ENCODE measurements around the gene WSB2. TPM values are rescaled to one million over a fixed set of nuclear protein-coding genes. Genes with fewer than 3 reads are reported as not detected.

WSB2 gene
- total and polyA plus RNA-seq, 9 of the 15 experiments (the other 6 are each of a cell fraction or from before 2014, with no cell fraction given), result 31.4 to 77.6 (median 52.6) TPM

GRCh38 chr12:118070650-118071049 lies 9.7 kb upstream of the WSB2 start (continued):
- no peak for TF ChIP-seq ZBTB43 (CRISPR knock-in tag; IDR thresholded peaks at IDR 0.05)
- no peak for TF ChIP-seq HOXB6 (CRISPR knock-in tag; IDR thresholded peaks at IDR 0.05; ENCODE audit: borderline replicate concordance)
- no peak for TF ChIP-seq SFPQ (IDR thresholded peaks at IDR 0.05; ENCODE audit: low read depth, low read length)
- no peak for TF ChIP-seq ZC3H8 (IDR thresholded peaks at IDR 0.05)
- peak; percentile 90 for TF ChIP-seq CTBP1 (IDR thresholded peaks at IDR 0.05; ENCODE audit: borderline replicate concordance)
- TF ChIP-seq SOX6 (IDR thresholded peaks at IDR 0.05), result peak; percentile 60
- TF ChIP-seq HNRNPL (IDR thresholded peaks at IDR 0.05; ENCODE audit: low read depth, low read length), result no peak
- TF ChIP-seq CEBPB (tag; IDR thresholded peaks at IDR 0.05), result peak; percentile 63; the same call in 1 of the 2 replicates
- TF ChIP-seq MECOM (CRISPR knock-in tag; IDR thresholded peaks at IDR 0.05), result no peak
- TF ChIP-seq PTTG1 (tag; IDR thresholded peaks at IDR 0.05; ENCODE audit: low read depth), result no peak
- TF ChIP-seq CHD1 (IDR thresholded peaks at IDR 0.05; ENCODE audit: low read length), result no peak
- no peak for TF ChIP-seq EWSR1 (IDR thresholded peaks at IDR 0.05; ENCODE audit: borderline replicate concordance, low read depth, partially characterized antibody)
- TF ChIP-seq SMARCA4 (IDR thresholded peaks at IDR 0.05), result peak; percentile 13; the same call in 1 of the 2 replicates
- no peak for TF ChIP-seq HNRNPH1 (optimal IDR thresholded peaks at IDR 0.05; ENCODE audit: low read depth, low read length)
- peak; percentile 49; the same call in 1 of the 2 replicates for TF ChIP-seq NFE2 (IDR thresholded peaks at IDR 0.05; ENCODE audit: low read depth)
- no peak for TF ChIP-seq ZNF609 (CRISPR knock-in tag; IDR thresholded peaks at IDR 0.05; ENCODE audit: borderline replicate concordance)
- TF ChIP-seq SPI1 (IDR thresholded peaks at IDR 0.05; ENCODE audit: borderline replicate concordance, low read depth, low read length), result no peak
- no peak for TF ChIP-seq CXXC5 (CRISPR knock-in tag; IDR thresholded peaks at IDR 0.05)
- no peak for TF ChIP-seq SRSF7 (optimal IDR thresholded peaks at IDR 0.05; ENCODE audit: low read depth, low read length)
- no peak for TF ChIP-seq DMBX1 (CRISPR knock-in tag; IDR thresholded peaks at IDR 0.05; ENCODE audit: borderline replicate concordance)
- no peak for TF ChIP-seq BRD4 (IDR thresholded peaks at IDR 0.05)
- no peak for TF ChIP-seq ZNF354B (CRISPR knock-in tag; IDR thresholded peaks at IDR 0.05)
- no peak for TF ChIP-seq NR4A1 (CRISPR knock-in tag; IDR thresholded peaks at IDR 0.05)
- TF ChIP-seq NR4A1 (tag; IDR thresholded peaks at IDR 0.05), result no peak
- TF ChIP-seq CSDE1 (IDR thresholded peaks at IDR 0.05), result no peak

All from K562 (cell line).